Fibroblast of lung (primary cell): Measurements from ENCODE around the gene STX1A. TPM values are rescaled to one million over a fixed set of nuclear protein-coding genes. Genes with fewer than 3 reads are reported as not detected.

Source experiments
- DNase-seq, 2 donors: peaks; one replicate each; pipeline versions ENCODE4 v3.0.0 to v3.0.0-alpha.2; 2010; ENCODE audit warnings: low read depth in 2 of 2
- H2AFZ ChIP-seq: 2 replicates; pipeline ENCODE4 v1.5.1; 2012; ENCODE audit warnings: low read length, control low read depth, inconsistent platforms
- H3K27ac ChIP-seq: 2 replicates; pipeline ENCODE4 v1.5.1; 2011; ENCODE audit warnings: low read length, control low read depth; ENCODE audit not compliant: insufficient read depth
- H3K27me3 ChIP-seq: 2 replicates; pipeline ENCODE4 v1.5.1; 2011; ENCODE audit warnings: mild to moderate bottlenecking, low read length; ENCODE audit not compliant: control insufficient read depth, insufficient read depth
- H3K36me3 ChIP-seq: 2 replicates; pipeline ENCODE4 v1.5.1; 2011; ENCODE audit warnings: low read length; ENCODE audit not compliant: control insufficient read depth, insufficient read depth
- H3K4me1 ChIP-seq: 2 replicates; pipeline ENCODE4 v1.5.1; 2011; ENCODE audit warnings: low read length; ENCODE audit not compliant: control insufficient read depth, insufficient read depth; ENCODE audit errors: extremely low read depth
- H3K4me2 ChIP-seq: 2 replicates; pipeline ENCODE4 v1.5.1; 2011; ENCODE audit warnings: low read length, control low read depth; ENCODE audit not compliant: insufficient read depth; ENCODE audit errors: extremely low read depth
- H3K4me3 ChIP-seq, 4 experiments: fragments of 200-600 bp in 1 of 4; sonication (generic) in 1 of 4; replicated peaks in 1 of 4; 2 replicates each; pipeline ENCODE4 v1.5.1; 2011 to 2016; ENCODE audit warnings: low read length in 4 of 4, low read depth in 3 of 4, mild to moderate bottlenecking in 3 of 4, control low read depth in 2 of 4, inconsistent platforms in 1 of 4, mixed read lengths in 1 of 4; ENCODE audit not compliant: insufficient read depth in 1 of 4; ENCODE audit errors: control extremely low read depth in 1 of 4
- H3K79me2 ChIP-seq: 2 replicates; pipeline ENCODE4 v1.5.1; 2012; ENCODE audit warnings: mild to moderate bottlenecking, low read length, inconsistent platforms; ENCODE audit not compliant: control insufficient read depth, insufficient read depth
- H3K9ac ChIP-seq: 2 replicates; pipeline ENCODE4 v1.5.1; 2011; ENCODE audit warnings: mild to moderate bottlenecking, low read length, control low read depth; ENCODE audit not compliant: insufficient read depth
- H3K9me3 ChIP-seq: 2 replicates; pipeline ENCODE4 v1.5.1; 2012; ENCODE audit warnings: low read depth, low read length; ENCODE audit not compliant: control insufficient read depth, insufficient read depth
- H4K20me1 ChIP-seq: 2 replicates; pipeline ENCODE4 v1.5.1; 2011; ENCODE audit warnings: low read length; ENCODE audit not compliant: control insufficient read depth, insufficient read depth; ENCODE audit errors: extremely low read depth
- CTCF ChIP-seq, 2 donors: IDR thresholded peaks in 1 of 2; conservative IDR thresholded peaks in 1 of 2; 1 replicate in 1 of 2; 2 replicates in 1 of 2; pipeline ENCODE4 v1.5.1; 2011 to 2012; ENCODE audit warnings: low read length in 2 of 2, control low read depth in 1 of 2, inconsistent platforms in 1 of 2, low read depth in 1 of 2, mild to moderate bottlenecking in 1 of 2
- EZH2 ChIP-seq: IDR thresholded peaks from 2 replicates; pipeline ENCODE4 v1.5.1; 2012; ENCODE audit warnings: low read length, control low read depth, mild to moderate bottlenecking; ENCODE audit errors: missing control alignments
- polyA plus RNA-seq, 2 donors: library from polyadenylated mRNA; depleted of rRNA in 1 of 2; stranded (reverse) in 1 of 2; unstranded in 1 of 2; fragments of >200 nt; gene quantifications; 2 replicates each; pipeline ENCODE4 v1.2.1, GENCODE V29; 2011 to 2012; ENCODE audit warnings: missing spikeins in 1 of 2
- total RNA-seq: library from RNA; depleted of rRNA; stranded (reverse); fragments of >200 nt; gene quantifications from 2 replicates; pipeline ENCODE4 v1.2.1, GENCODE V29; 2014

Gene STX1A
- total and polyA plus RNA-seq, 2 donors (not counting 1 experiment from before 2014, with no cell fraction given), result 7.8 to 8.1 TPM

GRCh38 chr7:73742753-73743641 lies 23.5 kb upstream of the STX1A start:
- no peak overlapping the region for H3K4me2 ChIP-seq
- no peaks in the 10 kb centered on the region for H4K20me1 ChIP-seq
- H3K27ac ChIP-seq, result no peak overlapping the region
- TF ChIP-seq EZH2 (no peak), CTCF (conservative IDR thresholded peaks at IDR 0.05 in 1 of 2, IDR thresholded peaks at IDR 0.05 in 1 of 2; ENCODE audit: low read depth in 1 of 2, low read length in 2 of 2) (no peak)
- H3K9ac ChIP-seq, result no peak overlapping the region
- no peak for DNase-seq
- H3K9me3 ChIP-seq, result no peaks in the 10 kb centered on the region
- H3K36me3 ChIP-seq, result no peaks in the 10 kb centered on the region
- no peaks in the 10 kb centered on the region for H3K27me3 ChIP-seq
- H3K4me1 ChIP-seq, result peaks cover 2% of the 10 kb centered on the region
- no peaks in the 10 kb centered on the region for H3K79me2 ChIP-seq
- no peak overlapping the region for H2AFZ ChIP-seq
- H3K4me3 ChIP-seq, result no peak overlapping the region

GRCh38 chr7:73742338-73742752 lies 22.9 kb upstream of the STX1A start:
- no peaks in the 10 kb centered on the region for H3K36me3 ChIP-seq
- no peak overlapping the region for H3K27ac ChIP-seq
- no peak overlapping the region for H2AFZ ChIP-seq
- TF ChIP-seq EZH2 (no peak), CTCF (conservative IDR thresholded peaks at IDR 0.05 in 1 of 2, IDR thresholded peaks at IDR 0.05 in 1 of 2; ENCODE audit: low read depth in 1 of 2, low read length in 2 of 2) (no peak)
- no peaks in the 10 kb centered on the region for H3K9me3 ChIP-seq
- H3K9ac ChIP-seq, result no peak overlapping the region
- peaks cover 2% of the 10 kb centered on the region for H3K4me1 ChIP-seq
- peaks cover 4% of the 10 kb centered on the region for H3K79me2 ChIP-seq
- no peak overlapping the region for H3K4me3 ChIP-seq
- H3K27me3 ChIP-seq, result no peaks in the 10 kb centered on the region
- H4K20me1 ChIP-seq, result no peaks in the 10 kb centered on the region
- no peak for DNase-seq
- H3K4me2 ChIP-seq, result no peak overlapping the region

GRCh38 chr7:73741600-73741999 lies 22.1 kb upstream of the STX1A start:
- H4K20me1 ChIP-seq, result no peaks in the 10 kb centered on the region
- peaks cover under 1% of the 10 kb centered on the region for H3K36me3 ChIP-seq
- no peak overlapping the region for H3K27ac ChIP-seq
- no peak overlapping the region for H3K9ac ChIP-seq
- no peak for DNase-seq
- no peak overlapping the region for H3K4me2 ChIP-seq
- H3K79me2 ChIP-seq, result peaks cover 7% of the 10 kb centered on the region
- no peaks in the 10 kb centered on the region for H3K9me3 ChIP-seq
- peaks cover 2% of the 10 kb centered on the region for H3K4me1 ChIP-seq
- no peak overlapping the region for H2AFZ ChIP-seq
- TF ChIP-seq EZH2, result no peak
- TF ChIP-seq CTCF (conservative IDR thresholded peaks at IDR 0.05 in 1 of 2, IDR thresholded peaks at IDR 0.05 in 1 of 2; ENCODE audit: low read depth in 1 of 2, low read length in 2 of 2), result no peak
- no peaks in the 10 kb centered on the region for H3K27me3 ChIP-seq
- H3K4me3 ChIP-seq, result no peak overlapping the region
